Measurements from ENCODE around the gene ELAC1.

DNA sequence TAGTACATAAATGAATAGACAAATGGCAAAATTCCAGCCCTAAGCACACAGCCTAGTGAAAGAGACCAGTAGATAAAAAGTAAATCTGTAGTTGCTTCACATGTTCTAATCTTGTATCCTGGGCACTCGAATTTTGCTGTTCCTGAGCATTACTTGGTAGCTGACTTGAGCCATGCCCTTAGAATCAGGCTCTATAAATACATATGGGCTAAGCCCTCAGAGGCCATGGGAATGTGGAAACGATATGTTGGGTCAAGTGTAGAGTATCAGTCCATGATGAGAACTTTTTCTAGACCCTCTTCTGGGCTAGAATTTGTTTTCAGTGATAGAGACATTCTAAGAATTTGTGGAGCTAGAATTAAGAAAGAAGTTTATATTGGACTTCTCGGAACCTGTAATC is 21.9 kb downstream of the ELAC1 start:
- TF ChIP-seq, protein P1, sequence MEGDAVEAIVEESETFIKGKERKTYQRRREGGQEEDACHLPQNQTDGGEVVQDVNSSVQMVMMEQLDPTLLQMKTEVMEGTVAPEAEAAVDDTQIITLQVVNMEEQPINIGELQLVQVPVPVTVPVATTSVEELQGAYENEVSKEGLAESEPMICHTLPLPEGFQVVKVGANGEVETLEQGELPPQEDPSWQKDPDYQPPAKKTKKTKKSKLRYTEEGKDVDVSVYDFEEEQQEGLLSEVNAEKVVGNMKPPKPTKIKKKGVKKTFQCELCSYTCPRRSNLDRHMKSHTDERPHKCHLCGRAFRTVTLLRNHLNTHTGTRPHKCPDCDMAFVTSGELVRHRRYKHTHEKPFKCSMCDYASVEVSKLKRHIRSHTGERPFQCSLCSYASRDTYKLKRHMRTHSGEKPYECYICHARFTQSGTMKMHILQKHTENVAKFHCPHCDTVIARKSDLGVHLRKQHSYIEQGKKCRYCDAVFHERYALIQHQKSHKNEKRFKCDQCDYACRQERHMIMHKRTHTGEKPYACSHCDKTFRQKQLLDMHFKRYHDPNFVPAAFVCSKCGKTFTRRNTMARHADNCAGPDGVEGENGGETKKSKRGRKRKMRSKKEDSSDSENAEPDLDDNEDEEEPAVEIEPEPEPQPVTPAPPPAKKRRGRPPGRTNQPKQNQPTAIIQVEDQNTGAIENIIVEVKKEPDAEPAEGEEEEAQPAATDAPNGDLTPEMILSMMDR (IDR thresholded peaks at IDR 0.05): no peak
- TF ChIP-seq POLR2A (IDR thresholded peaks at IDR 0.05): no peak

Data from esophagus squamous epithelium (tissue), 4 donors.